Camera-type eye (tissue), 1 donor: Measurements from ENCODE around the gene ARF3. TPM values are rescaled to one million over a fixed set of nuclear protein-coding genes. Genes with fewer than 3 reads are reported as not detected.

Experiments used
- total RNA-seq: library from RNA; depleted of rRNA; stranded (reverse); fragments of >200 nt; gene quantifications from one replicate; pipeline ENCODE4 v1.2.3, GENCODE V29; 2014

Gene ARF3
- 50.5 TPM for total RNA-seq

DNA sequence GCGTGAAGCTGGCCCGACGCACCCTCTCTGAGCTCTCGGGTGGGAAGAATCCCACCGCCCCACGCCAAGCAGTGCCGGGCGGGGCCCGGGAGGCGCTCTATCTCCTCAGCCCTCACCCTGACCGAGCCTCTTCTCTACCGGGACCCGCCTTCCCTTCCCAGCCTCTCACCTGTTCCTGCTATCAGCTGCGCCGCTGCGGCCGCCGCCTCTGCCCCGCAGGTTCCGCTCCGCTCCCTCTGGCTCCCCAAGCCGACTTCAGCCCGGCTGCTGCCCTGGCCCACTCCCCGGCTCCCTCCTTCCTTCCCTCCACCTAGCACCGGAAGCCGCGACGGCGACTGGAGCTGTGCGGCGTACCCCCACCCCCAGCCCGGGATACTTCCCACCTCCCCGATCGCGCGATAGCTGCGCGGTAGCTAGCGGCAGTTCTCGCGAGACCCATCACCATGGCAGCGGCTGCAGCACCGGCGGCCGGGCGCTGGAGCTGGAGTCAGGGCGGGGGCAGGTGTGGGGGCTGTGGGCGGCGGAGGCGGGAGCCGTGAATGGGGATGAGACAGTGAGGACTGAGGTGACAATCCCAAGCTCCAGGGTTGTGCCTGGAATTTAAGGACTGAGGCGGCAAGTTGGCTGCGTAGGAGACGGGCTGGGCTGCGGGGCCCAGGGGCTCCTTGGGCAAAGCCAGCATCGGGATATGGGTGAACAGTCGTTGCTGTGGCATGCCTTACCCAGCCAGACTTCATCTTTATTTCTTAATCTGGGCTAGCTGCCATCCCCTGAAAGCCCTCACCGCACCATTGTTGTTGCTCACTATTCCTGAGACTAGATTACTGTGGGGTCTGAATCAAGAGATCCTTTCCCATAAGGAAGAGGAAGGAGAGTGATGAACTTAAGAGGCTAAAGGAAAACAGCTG lies at the start of gene ARF3:
ARF3 (minus strand) TSS at position 347 of the 908 bp plus-strand sequence. CDS start 16,392 bp downstream, outside the sequence.

DNA sequence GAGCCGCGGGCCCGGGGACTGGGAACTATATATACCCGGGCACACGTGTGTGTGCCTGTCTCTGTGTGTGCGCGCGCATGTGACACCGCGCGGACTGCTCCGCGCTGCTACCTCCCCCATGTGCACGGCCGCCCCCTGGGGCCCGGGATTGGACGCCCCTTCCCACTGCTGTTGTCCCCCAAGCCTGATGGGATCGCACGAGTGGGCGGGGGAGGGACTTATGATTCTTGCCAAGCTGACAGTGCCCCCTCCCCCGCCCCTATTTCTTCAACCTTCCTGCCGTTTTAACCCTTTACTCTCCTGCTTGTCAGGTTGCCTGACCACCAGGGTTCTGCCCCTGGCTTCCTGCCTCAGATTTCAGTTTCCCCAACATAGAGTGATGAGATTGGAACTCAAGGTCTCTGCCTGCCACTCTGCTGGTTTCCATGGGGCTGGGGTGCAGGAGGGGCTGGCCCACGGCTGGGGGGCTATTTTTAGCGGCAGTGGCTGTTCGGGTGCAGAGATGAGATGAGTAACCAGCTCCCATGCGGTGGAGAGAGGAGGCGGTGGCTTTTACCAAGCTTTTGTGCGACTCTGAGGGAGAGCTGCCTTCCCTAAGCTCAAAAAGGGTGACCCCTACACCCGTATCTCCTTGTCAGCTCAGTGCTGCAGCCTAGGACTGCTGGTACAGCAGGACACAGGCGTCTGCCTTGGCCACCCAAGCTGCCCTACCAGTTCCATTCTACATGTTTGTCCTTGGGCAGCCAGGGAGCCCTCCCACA lies 42.3 kb upstream of the ARF3 start, which contains the start of gene DDN:
DDN (minus strand) TSS at position 5 of the 761 bp plus-strand sequence. CDS start 88 bp downstream, outside the sequence.

DNA sequence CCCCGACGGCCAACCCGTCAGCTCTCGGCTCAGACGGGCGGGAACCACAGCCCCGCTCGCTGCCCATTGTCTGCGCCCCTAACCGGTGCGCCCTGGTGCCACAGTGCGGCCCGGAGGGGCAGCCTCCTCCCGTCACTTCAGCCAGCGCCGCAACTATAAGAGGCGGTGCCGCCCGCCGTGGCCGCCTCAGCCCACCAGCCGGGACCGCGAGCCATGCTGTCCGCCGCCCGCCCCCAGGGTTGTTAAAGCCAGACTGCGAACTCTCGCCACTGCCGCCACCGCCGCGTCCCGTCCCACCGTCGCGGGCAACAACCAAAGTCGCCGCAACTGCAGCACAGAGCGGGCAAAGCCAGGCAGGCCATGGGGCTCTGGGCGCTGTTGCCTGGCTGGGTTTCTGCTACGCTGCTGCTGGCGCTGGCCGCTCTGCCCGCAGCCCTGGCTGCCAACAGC lies 21.0 kb upstream of the ARF3 start, which contains the start of gene WNT1:
WNT1 (plus strand) TSS at position 32 of the 450 bp plus-strand sequence; CDS start at position 361, 329 bp downstream.

GRCh38 chr12:48925304-48926011 lies 31.8 kb downstream of the ARF3 start, which contains the start of gene FKBP11:
Gene FKBP11 (minus strand): TSS chr12:48925492. CDS start chr12:48925428, 64 bp downstream.

Other genes with a start within 250 kb of the ARF3 start
- 43.7 TPM for gene CCNT1, start 240.8 kb downstream of the ARF3 start, total RNA-seq
- 50.1 TPM for gene ADCY6, start 168.4 kb downstream of the ARF3 start, total RNA-seq
- gene CACNB3, start 139.0 kb downstream of the ARF3 start, total RNA-seq: 20.6 TPM
- gene DDX23, start 105.3 kb downstream of the ARF3 start, total RNA-seq: 82.1 TPM
- gene RND1, start 91.6 kb downstream of the ARF3 start, total RNA-seq: 2.3 TPM
- gene FKBP11, start 32.0 kb downstream of the ARF3 start, total RNA-seq: 9.0 TPM
- gene WNT10B, start 14.2 kb upstream of the ARF3 start, total RNA-seq: 2.0 TPM
- not detected for gene WNT1, start 20.8 kb upstream of the ARF3 start, total RNA-seq
- 1.0 TPM for gene DDN, start 41.9 kb upstream of the ARF3 start, total RNA-seq
- gene PRKAG1, start 61.3 kb upstream of the ARF3 start, total RNA-seq: 35.6 TPM
- gene KMT2D, start 103.3 kb upstream of the ARF3 start, total RNA-seq: 81.4 TPM
- 0.77 TPM for gene RHEBL1, start 112.5 kb upstream of the ARF3 start, total RNA-seq
- 1.4 TPM for gene DHH, start 137.3 kb upstream of the ARF3 start, total RNA-seq
- gene LMBR1L, start 153.4 kb upstream of the ARF3 start, total RNA-seq: 77.6 TPM
- 786 TPM for gene TUBA1B, start 173.9 kb upstream of the ARF3 start, total RNA-seq
- gene TUBA1A, start 231.6 kb upstream of the ARF3 start, total RNA-seq: 1,127 TPM